ENCODE results near the gene C17orf107.
"Not testable (repeated sequence)": the region's sequence is repeated elsewhere in the genome, so short reads cannot be mapped to it uniquely, and the experiment has no call there.

The C17orf107 gene

GRCh38 chr17:4902540-4902939, 3.2 kb downstream of the C17orf107 start:
- Histone ChIP-seq H3K9me3 (ENCODE audit: insufficient read depth, low read length) (no peaks in the 10 kb centered on the region), H3K27ac (ENCODE audit: low read length) (no peak overlapping the region), H3K79me2 (ENCODE audit: low read length) (no peaks in the 10 kb centered on the region), H3K4me3 (ENCODE audit: low read length) (no peak overlapping the region), H3K4me1 (ENCODE audit: low read length) (peaks cover 15% of the 10 kb centered on the region), H3K4me2 (ENCODE audit: low read length) (no peak overlapping the region), H3K36me3 (replicated peaks; ENCODE audit: low read depth, low read length) (no peaks in the 10 kb centered on the region), H3K27me3 (ENCODE audit: low read depth, low read length) (no peaks in the 10 kb centered on the region), H2AFZ (ENCODE audit: low read depth, low read length) (no peak overlapping the region), H4K20me1 (ENCODE audit: insufficient read depth, low read length) (no peaks in the 10 kb centered on the region), H3K9ac (ENCODE audit: low read length) (no peak overlapping the region)
- TF ChIP-seq, protein P1, sequence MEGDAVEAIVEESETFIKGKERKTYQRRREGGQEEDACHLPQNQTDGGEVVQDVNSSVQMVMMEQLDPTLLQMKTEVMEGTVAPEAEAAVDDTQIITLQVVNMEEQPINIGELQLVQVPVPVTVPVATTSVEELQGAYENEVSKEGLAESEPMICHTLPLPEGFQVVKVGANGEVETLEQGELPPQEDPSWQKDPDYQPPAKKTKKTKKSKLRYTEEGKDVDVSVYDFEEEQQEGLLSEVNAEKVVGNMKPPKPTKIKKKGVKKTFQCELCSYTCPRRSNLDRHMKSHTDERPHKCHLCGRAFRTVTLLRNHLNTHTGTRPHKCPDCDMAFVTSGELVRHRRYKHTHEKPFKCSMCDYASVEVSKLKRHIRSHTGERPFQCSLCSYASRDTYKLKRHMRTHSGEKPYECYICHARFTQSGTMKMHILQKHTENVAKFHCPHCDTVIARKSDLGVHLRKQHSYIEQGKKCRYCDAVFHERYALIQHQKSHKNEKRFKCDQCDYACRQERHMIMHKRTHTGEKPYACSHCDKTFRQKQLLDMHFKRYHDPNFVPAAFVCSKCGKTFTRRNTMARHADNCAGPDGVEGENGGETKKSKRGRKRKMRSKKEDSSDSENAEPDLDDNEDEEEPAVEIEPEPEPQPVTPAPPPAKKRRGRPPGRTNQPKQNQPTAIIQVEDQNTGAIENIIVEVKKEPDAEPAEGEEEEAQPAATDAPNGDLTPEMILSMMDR (IDR thresholded peaks at IDR 0.05; ENCODE audit: low read depth, low read length): no peak
- no peak for TF ChIP-seq EZH2phosphoT487 (IDR thresholded peaks at IDR 0.05; ENCODE audit: low read depth)

- TF ChIP-seq, protein P1 (IDR thresholded peaks at IDR 0.05; ENCODE audit: low read depth, low read length): peak; percentile 63
- no peak for TF ChIP-seq EZH2phosphoT487 (IDR thresholded peaks at IDR 0.05; ENCODE audit: low read depth)
- H3K4me2 ChIP-seq (ENCODE audit: low read length): peak within 1 kb of the TSS; percentile 34
- no peaks in the 10 kb centered on the region for H3K79me2 ChIP-seq (ENCODE audit: low read length)
- no peaks in the 10 kb centered on the region for H3K9me3 ChIP-seq (ENCODE audit: insufficient read depth, low read length)
- H3K9ac ChIP-seq (ENCODE audit: low read length): no peak within 1 kb of the TSS
- H3K4me3 ChIP-seq (ENCODE audit: low read length): no peak within 1 kb of the TSS; the same call in 1 of the 2 replicates
- no peak within 1 kb of the TSS for H3K27ac ChIP-seq (ENCODE audit: low read length)
- H4K20me1 ChIP-seq (ENCODE audit: insufficient read depth, low read length): no peaks in the 10 kb centered on the region
- no peaks in the 10 kb centered on the region for H3K27me3 ChIP-seq (ENCODE audit: low read depth, low read length)
- peaks cover 15% of the 10 kb centered on the region for H3K4me1 ChIP-seq (ENCODE audit: low read length)
- no peaks in the 10 kb centered on the region for H3K36me3 ChIP-seq (replicated peaks; ENCODE audit: low read depth, low read length)
- H2AFZ ChIP-seq (ENCODE audit: low read depth, low read length): no peak within 1 kb of the TSS
Measured at GRCh38 chr17:4903051-4903818, 3.9 kb downstream of the C17orf107 start, which contains the start of gene CHRNE. TSS of gene CHRNE (minus strand) at chr17:4903098. CDS start at chr17:4903063, 35 bp downstream.

GRCh38 chr17:4906642-4907041, 7.3 kb downstream of the C17orf107 start:
- not testable (repeated sequence) for H3K9ac ChIP-seq (ENCODE audit: low read length); H3K4me3 ChIP-seq (ENCODE audit: low read length); H3K9me3 ChIP-seq (ENCODE audit: insufficient read depth, low read length); H3K27ac ChIP-seq (ENCODE audit: low read length); H4K20me1 ChIP-seq (ENCODE audit: insufficient read depth, low read length); H3K36me3 ChIP-seq (replicated peaks; ENCODE audit: low read depth, low read length); H3K79me2 ChIP-seq (ENCODE audit: low read length); H2AFZ ChIP-seq (ENCODE audit: low read depth, low read length); H3K4me2 ChIP-seq (ENCODE audit: low read length); H3K27me3 ChIP-seq (ENCODE audit: low read depth, low read length)
- H3K4me1 ChIP-seq (ENCODE audit: low read length): peaks cover 15% of the 10 kb centered on the region

DNA sequence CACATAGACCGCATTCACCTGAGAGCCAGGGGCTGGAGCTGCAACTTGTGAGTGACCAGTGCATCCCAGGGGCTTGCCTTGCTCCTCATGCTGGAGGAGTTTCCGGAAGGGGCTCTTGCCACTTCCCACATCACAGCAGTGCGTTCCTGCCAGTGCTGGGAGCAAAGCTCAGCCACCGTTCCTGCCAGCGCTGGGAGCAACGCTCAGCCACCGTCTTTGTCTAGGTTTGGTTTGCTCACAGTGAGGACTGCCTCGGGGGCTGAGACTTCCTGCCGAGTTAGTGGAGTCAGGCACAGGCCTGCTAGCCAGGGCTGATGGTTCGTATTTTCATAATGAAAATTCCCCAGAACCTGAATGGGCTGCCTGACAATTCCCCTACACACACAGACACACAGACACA, 9.0 kb downstream of the C17orf107 start:
- H3K27ac ChIP-seq (ENCODE audit: low read length): no peak overlapping the region
- no peak overlapping the region for H3K9ac ChIP-seq (ENCODE audit: low read length)
- no peak overlapping the region for H2AFZ ChIP-seq (ENCODE audit: low read depth, low read length)
- peaks cover 9% of the 10 kb centered on the region for H3K4me1 ChIP-seq (ENCODE audit: low read length)
- H4K20me1 ChIP-seq (ENCODE audit: insufficient read depth, low read length): no peaks in the 10 kb centered on the region
- no peaks in the 10 kb centered on the region for H3K27me3 ChIP-seq (ENCODE audit: low read depth, low read length)
- H3K4me2 ChIP-seq (ENCODE audit: low read length): no peak overlapping the region
- no peaks in the 10 kb centered on the region for H3K9me3 ChIP-seq (ENCODE audit: insufficient read depth, low read length)
- TF ChIP-seq EZH2phosphoT487 (IDR thresholded peaks at IDR 0.05; ENCODE audit: low read depth): no peak
- TF ChIP-seq, protein P1 (IDR thresholded peaks at IDR 0.05; ENCODE audit: low read depth, low read length): no peak
- no peaks in the 10 kb centered on the region for H3K79me2 ChIP-seq (ENCODE audit: low read length)
- H3K36me3 ChIP-seq (replicated peaks; ENCODE audit: low read depth, low read length): no peaks in the 10 kb centered on the region
- no peak overlapping the region for H3K4me3 ChIP-seq (ENCODE audit: low read length)
